GM21390 (cell line): ENCODE results near the gene ZNF628.
A peak's percentile ranks its signal among the peaks of the same experiment; 100 is the strongest.

ENCODE experiments used
- ATAC-seq: cut with Tn5 transposase; IDR thresholded peaks from one replicate; pipeline ENCODE4 v1.9.1; 2021; ENCODE audit not compliant: unreplicated experiment

Gene ZNF628

DNA sequence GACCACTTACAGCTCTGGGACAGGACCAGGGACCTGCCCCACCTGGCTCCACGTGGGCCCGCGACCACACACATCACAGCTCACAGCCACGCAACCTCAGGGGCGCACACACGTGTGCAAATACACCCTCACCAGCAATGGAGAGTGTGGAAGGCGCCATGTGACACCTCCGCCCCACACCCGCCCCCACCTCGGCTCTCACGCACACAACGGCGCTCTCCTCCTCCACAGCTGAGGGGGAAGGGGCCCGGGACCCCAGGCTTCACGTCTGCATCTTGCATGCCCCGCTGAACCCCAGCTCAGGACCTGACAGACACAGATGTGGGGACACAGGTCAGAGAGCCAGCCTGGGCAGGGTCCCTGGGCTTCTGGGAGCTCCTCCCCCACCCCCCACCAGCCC is 26.9 kb upstream of the ZNF628 start:
- no peak for ATAC-seq

DNA sequence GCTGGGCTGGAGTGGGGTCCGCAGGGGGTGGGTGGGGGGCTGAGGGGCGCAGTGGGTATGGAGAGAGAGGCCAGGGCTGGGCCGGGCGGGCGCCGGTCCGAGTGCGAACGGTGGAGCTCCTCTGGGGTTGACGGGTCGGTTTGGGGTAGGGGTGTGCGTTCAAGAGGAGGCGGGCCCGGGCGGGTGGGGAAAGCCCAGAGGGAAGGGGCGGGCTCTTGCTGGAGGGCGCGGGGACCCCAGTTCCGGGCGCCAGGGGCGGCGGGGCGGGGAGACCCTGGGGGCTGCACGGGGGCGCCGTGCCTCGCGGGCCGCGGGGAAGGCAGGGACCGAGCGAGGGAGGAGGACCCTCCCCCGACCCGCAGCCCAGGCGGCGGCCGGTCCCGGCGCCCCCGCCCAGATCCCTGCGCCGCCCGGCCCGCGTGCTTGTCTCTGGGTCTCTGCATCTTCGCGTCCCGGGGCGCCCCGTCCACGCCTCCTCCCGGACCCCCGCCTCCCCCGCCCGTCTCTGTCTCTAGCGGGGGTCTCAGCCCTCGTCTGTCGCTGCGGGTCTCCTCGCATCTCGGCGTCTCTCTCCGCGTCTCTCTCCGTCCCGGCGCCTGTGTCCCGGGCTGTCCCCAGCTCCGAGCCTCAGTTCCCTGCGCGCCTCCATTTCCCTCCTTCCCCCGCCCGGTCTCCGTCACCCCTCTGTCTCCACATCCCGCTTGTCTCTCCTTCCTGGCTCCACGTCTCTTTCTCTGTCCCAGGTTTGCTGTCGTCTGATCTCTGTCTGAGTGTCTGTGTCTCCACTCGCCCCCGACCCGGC is 25.1 kb upstream of the ZNF628 start:
- ATAC-seq = no peak

DNA sequence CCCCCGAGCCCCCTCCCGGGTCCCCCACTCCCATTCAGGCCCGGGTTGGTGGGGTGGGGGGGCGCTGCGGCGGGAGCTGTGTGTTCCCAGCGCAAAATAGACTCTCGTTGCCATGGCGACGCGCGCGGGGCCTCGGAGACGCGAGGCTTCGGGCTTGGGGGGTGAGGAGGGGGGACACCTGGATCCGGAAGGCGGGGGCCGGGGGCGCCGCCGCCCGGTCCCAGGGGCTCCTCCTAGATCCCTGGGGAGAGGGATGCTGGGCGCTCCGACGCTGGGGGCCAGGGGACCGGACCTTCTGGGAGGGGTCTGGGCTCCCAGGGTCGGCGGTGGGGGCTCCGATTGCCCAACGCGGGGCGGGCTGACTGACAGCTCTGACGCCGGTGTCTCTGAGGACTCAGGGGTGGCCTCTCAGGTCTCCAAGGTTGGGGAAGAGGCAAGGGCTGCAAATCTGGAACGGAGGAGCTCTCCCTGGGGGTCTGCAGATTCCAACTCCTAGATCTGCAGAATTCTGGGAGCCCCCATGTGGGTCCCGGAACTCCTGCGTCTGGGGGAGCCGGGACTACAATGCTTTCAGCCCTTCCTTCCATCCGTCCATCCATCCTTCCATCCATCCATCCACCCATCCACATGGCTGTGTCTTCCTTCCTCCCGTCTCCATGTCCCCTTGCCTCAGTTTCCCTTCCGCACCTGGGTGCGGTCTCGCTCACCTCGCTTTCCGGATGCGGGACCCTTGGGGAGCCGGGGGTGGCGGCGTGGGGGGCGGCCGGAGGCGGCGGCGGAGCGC is 24.3 kb upstream of the ZNF628 start:
- no peak for ATAC-seq

- no peak for ATAC-seq
Measured at GRCh38 chr19:55452749-55453346, 23.6 kb upstream of the ZNF628 start.

DNA sequence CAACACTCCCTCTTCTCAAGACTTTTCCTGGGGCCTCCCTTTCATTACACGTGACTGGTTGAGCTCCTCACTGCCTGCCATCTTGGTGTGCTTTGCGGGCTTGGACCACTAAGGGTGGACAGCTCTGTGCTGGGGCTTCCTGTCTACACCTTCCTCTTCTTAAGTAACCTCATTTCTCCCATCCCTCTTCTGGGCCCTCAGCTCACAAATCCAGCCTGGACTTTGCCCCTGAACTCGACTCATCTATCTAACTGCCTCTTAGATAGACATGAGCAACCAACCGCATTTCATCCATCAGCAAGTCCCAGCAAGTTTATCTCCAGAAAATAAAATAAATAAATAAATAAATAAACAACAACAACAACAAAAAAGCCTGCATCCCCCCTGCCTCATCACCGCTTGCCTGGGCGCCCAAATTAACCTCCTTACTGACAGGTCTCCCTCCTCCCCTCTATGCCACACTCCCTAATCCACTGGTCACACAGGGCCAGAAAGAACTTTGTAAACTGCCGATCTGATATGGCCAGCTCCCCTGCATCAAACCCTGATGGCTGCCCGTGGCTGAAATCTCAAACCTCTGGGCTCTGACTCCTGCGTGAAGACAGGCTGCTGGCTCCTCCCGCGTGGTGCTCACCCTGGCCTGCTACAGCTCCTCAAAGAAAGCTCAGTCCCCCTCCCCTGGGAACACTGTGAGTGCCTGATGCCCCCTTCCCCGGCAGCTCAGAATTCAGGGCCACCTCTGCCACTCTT is 22.7 kb upstream of the ZNF628 start:
- no peak for ATAC-seq

DNA sequence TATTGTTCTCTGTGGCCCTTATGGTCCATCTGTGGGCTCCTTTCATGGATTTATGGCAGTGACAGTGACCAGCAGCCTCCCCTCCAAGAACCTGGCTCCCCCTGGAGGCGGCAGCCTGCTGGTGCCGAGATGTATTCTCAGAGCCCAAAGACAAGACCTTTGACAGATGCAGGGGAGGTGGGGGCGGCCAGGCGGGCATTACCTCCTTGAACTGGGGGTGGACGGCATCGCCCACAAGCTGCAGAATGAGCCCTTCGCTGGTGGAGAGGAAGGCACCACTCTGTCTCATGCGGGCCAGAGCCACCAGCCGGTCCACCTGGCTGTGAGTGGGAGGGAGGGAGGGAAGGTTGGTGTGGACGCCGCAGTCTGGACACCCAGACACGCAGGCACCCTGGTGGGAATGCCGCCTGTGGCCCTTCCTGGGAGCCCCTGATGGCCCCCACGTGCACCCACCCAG is 21.6 kb upstream of the ZNF628 start:
- no peak for ATAC-seq

GRCh38 chr19:55455576-55456235 is 20.7 kb upstream of the ZNF628 start:
- ATAC-seq = no peak

DNA sequence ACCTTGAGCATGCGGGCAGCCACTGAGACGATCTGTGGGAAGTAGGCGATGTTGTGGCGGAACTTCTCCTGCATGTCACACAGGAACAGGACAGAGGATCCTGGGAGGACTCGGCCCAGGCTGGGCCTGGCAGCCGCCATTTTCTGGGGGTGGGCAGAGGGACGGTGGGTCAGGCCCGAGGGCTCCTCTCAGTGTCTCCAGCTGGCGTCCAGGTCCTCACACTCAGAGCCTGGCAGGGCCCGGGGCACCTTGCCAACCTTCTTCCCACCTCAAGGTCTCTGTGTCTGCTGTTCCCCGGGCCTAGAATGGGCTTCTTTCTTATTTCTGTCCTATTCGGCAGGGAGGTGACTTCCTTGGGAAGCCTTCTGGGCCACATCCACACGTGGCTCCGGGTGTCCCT is 20.1 kb upstream of the ZNF628 start:
- no peak for ATAC-seq

DNA sequence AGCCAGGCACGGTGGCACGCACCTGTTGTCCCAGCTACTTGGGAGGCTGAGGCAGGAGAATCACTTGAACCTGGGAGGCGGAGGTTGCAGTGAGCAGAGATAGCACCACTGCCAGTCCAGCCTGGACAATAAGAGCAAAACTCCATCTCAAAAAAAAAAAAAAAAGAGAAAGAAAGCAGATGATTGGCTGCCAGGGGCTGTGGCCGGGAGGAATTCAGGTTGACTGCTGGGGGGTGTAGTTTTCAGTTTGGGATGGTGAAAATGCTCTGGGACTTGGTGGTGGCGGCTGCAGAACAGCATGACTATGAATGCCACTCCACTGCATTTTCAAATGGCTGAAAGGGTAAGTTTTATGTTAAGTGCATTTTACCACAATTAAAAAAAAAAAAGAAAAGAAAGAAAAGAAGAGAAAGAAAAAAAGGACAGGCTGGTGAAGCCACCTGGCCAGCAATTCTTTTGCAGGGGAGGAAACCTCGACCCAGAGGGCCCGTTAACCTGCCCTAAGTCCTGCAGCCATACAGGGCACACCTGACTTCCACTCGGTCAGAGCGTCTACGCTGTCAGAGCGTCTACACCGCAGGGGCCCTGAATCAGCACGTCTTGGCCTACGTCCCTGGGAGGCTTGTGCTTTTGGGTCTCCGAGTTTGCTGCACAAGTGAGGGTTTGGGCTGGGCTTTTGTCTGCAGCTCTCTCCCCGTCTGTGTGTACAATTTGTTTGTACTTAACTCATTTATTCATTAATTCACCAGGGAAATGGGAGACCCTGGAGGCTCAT is 18.5 kb upstream of the ZNF628 start:
- no peak for ATAC-seq

GRCh38 chr19:55459551-55459949 is 16.9 kb upstream of the ZNF628 start:
- no peak for ATAC-seq

DNA sequence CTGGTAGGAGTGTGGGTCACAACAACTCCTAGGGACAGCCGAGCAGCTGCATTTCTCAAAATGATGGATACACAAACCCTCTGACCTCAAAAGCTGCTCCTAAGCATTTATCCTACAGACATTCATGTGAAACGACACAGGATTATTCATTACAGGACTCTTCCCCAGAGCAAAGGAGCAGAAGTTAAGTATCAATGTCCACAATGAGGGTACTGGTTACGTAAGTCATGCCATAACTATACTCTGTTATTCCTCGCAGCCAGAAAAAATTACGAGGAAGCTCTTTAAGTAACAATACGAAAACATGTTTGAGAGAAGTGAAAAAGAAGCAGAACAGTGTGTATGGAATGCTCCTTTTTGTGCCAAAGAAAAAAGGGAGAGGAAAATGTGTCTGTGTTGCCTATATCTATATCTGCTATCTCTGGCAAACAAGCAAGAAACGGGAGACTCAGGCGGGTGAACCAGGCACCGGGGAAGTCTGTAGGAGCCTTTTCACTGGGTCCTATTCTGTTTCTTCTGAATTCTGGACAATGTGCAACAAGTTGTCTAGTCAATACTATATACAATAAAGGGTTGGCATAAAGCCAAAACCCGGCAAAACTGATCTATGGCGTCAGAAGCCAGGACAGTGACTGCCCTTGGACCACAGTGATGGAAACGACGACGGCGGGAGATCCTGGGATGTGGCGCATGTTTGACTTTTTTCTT is 16.3 kb upstream of the ZNF628 start:
- no peak for ATAC-seq

DNA sequence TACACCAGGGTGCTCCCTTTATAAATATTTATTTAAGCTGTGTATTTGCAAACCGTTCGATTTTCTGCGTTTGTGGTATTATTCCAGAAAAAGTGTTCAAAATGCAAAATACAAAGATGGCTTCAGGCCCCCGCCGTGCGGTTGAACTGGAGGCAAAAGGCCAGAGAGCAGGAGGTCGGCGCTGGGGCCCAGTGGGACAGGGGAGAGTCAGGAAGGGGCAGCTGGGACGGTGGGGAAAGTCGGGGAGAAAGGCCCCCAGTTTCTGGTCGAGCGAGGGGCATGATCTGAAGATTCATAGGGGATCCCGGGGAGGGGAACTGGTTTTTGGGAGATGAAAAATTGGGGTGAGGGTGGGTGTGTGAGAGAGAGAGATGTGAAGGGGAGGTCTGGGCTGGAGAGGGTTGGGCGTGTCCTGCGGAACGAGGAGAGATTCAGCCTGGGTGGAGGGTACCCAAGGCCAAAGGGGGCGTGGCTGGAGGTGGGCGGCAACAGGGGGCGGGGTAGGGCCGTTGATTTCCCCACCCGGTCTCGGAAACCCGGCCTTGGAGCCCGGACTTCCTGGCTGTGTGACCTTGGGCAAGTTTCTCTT is 15.7 kb upstream of the ZNF628 start:
- no peak for ATAC-seq

DNA sequence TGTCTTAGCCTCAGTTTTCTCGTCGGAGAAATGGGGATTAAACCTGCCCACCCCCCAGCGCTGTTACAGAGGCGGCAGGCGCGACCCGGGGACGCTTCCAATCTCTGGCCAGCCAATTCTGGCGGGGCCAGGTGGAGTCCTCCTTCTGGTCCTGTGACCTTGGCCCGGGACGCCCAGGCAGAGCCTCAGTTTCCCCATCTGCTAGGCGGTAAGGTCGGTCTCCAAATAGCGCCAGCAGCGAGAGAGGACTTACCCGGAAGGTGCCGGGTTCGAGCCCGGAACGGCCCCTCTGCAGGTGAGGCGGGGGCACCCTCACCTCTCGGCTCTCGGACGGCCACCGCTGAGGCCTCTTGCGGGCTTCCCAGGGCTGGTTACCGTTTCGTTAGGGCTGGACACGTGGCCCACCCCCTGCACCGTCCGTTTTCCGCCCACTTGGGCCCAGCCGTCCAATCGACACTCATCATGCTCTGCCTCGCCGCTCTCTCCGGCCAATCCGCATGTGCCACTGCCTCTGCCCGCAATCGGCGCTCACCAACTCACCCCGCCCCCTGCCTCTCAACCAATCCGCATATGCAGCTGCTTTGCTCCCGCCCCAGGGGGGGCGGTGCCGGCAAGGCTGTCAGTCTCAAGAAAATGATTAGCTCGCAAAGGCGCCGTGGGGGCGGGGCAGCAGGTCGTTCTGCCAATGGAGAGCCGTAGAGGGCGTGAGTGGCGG is 15.0 kb upstream of the ZNF628 start, which contains the start of gene ISOC2:
Gene ISOC2 (minus strand): TSS at position 384 of the 715 bp plus-strand sequence. CDS start 5,156 bp downstream, outside the sequence.
- ATAC-seq = peak; percentile 92

DNA sequence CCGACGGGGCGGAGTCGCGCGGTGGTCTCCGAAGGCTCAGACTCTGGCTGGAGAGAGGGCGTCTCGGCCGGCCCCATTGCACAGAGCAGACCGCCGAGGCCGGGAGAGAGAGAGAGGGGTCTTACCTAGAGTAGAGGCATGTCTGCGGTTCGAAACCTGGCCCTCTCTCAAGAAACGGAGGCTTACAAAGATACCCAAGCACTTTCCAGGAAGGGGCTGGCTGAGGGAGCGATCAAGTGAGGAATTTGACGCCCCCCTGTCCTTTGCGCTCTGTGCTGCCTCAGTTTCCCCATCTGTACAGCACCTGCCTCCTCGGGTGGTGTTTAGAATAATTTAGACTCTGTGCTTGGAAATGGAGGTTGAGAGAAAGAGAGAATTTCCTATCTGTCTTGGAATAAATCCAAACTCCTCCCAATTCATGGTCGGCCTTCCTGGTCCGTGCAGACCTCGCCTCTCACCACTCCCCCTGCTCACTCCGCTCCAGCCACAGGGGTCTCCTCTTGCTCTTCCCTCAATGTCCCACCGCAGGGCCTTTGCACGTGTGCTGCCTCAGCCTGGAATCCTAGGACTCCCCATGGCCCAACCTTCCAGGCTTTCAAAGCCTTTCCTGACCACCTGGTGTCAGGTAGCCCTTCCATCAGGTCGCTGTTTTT is 14.3 kb upstream of the ZNF628 start:
- no peak for ATAC-seq

DNA sequence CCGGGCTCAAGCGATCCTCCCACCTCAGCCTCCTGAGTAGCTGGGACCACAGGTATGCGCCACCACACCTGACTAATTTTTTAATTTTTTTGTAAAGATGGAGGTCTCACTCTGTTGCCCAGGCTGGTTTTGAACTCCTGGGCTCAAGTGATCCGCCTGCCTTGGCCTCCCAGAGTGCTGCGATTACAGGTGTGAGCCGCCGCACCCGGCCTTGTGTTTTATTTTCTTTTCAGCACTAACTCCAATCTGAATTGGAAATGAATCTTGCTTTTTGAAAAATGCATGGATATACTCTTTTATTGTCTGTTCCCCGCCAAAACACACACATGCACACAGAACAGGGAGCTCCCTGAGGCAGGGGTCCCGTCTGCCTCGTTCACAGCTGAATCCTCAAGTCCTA is 13.7 kb upstream of the ZNF628 start:
- ATAC-seq = no peak

DNA sequence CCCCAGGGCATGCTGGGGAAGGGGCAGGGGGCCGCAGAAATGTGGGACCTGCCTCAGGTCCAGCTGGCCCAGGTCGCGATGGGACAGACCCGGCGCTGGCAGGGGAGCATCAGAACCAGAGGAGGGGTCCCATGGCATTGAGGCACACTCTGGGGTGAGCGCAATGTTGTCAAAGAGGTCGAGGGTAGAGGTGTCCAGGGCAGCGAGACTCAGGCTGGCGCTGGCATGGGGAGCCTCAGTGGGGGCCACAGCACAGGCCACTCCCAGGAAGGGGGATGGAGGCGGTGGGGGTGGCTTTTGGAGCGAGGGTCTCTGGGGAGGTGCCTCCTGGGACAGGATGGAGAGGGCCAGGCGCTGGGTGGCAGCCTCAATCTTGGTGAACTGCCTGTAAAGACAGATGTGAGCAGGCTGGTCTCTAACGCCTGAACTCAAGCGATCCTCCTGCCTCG is 12.8 kb upstream of the ZNF628 start:
- ATAC-seq = no peak

- no peak for ATAC-seq
Measured at GRCh38 chr19:55464039-55464661, 12.3 kb upstream of the ZNF628 start.
